Nephron (organoid): ENCODE results near the gene OPRL1.

ENCODE experiments used
- H3K27ac Mint-ChIP-seq, 3 experiments: 2 replicates each; pipeline ENCODE4 v1.8.0; 2020; ENCODE audit warnings: mixed read lengths in 3 of 3, mild to moderate bottlenecking in 2 of 3, moderate library complexity in 1 of 3
- H3K27me3 Mint-ChIP-seq: 2 replicates; pipeline ENCODE4 v1.8.0; 2021; ENCODE audit warnings: low read depth, mild to moderate bottlenecking, moderate library complexity, mixed read lengths
- H3K36me3 Mint-ChIP-seq: 2 replicates; pipeline ENCODE4 v1.8.0; 2020; ENCODE audit warnings: low read depth, mixed read lengths
- H3K4me1 Mint-ChIP-seq: 2 replicates; pipeline ENCODE4 v1.8.0; 2020; ENCODE audit warnings: mixed read lengths
- H3K4me3 Mint-ChIP-seq, 3 experiments: 2 replicates each; pipeline ENCODE4 v1.8.0; 2020; ENCODE audit warnings: mild to moderate bottlenecking in 3 of 3, mixed read lengths in 3 of 3, moderate library complexity in 2 of 3
- H3K9me3 Mint-ChIP-seq: 2 replicates; pipeline ENCODE4 v1.8.0; 2020; ENCODE audit warnings: mixed read lengths
- CTCF ChIP-seq, 3 experiments: fragments of 200-600 bp; sonication (generic); IDR thresholded peaks; one replicate each; pipeline ENCODE4 v1.5.0; 2021; ENCODE audit warnings: antibody characterized with exemption in 3 of 3; ENCODE audit not compliant: unreplicated experiment in 3 of 3

The OPRL1 gene

GRCh38 chr20:64108731-64109681, 29.1 kb downstream of the OPRL1 start:
- Mint-ChIP-seq H3K4me1 (peaks cover 5% of the 10 kb centered on the region), H3K9me3 (no peaks in the 10 kb centered on the region), H3K4me3 (no peak overlapping the region), H3K27me3 (peaks cover 16% of the 10 kb centered on the region), H3K36me3 (no peaks in the 10 kb centered on the region), H3K27ac (no peak overlapping the region)
- no peak for TF ChIP-seq CTCF (IDR thresholded peaks at IDR 0.05; ENCODE audit: unreplicated experiment in 3 of 3)

DNA sequence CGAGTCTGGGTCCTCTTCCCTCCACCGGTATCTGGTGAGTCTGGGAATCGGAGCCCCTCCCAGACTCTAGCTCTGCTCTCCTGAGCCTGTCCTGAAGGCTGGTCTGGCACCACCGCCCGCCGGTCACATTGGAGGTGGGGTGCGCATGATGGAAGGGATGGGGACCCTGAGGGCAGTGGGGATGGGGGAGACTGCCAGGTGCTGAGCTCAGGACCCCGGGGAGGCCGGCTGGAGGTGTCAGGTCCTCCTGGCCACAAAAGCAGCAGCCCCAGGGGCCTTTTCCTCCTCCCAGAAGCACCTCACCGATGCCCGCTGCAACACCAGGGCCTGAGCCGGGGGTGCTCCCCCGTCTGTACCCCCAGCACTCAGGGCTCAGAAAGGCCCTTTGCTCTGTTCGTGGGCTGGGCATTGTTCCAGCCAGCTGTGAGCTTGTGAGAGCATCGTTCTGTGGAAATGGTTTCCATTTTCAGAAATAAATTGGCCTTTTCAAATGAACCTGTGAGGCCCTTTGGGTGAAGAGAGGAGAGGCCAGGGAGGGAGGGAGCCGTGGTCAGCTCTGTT, 30.0 kb downstream of the OPRL1 start:
- Mint-ChIP-seq H3K27ac (peak overlapping the region in 1 of 3 experiments; percentile 66), H3K27me3 (peaks cover 13% of the 10 kb centered on the region), H3K4me3 (no peak overlapping the region), H3K9me3 (no peaks in the 10 kb centered on the region), H3K36me3 (no peaks in the 10 kb centered on the region), H3K4me1 (peaks cover 5% of the 10 kb centered on the region)
- TF ChIP-seq CTCF (IDR thresholded peaks at IDR 0.05; ENCODE audit: unreplicated experiment in 3 of 3) = no peak

GRCh38 chr20:64110411-64111068, 30.7 kb downstream of the OPRL1 start:
- no peak for TF ChIP-seq CTCF (IDR thresholded peaks at IDR 0.05; ENCODE audit: unreplicated experiment in 3 of 3)
- no peak overlapping the region for H3K4me3 Mint-ChIP-seq
- H3K36me3 Mint-ChIP-seq = no peaks in the 10 kb centered on the region
- H3K27ac Mint-ChIP-seq = peak overlapping the region in 1 of 3 experiments; percentile 66
- no peaks in the 10 kb centered on the region for H3K9me3 Mint-ChIP-seq
- H3K27me3 Mint-ChIP-seq = peaks cover 16% of the 10 kb centered on the region
- H3K4me1 Mint-ChIP-seq = peaks cover 5% of the 10 kb centered on the region

GRCh38 chr20:64111841-64112641, 32.2 kb downstream of the OPRL1 start:
- H3K9me3 Mint-ChIP-seq = no peaks in the 10 kb centered on the region
- H3K27ac Mint-ChIP-seq = no peak overlapping the region
- H3K36me3 Mint-ChIP-seq = no peaks in the 10 kb centered on the region
- H3K27me3 Mint-ChIP-seq = peaks cover 17% of the 10 kb centered on the region
- H3K4me1 Mint-ChIP-seq = peaks cover 5% of the 10 kb centered on the region
- no peak for TF ChIP-seq CTCF (IDR thresholded peaks at IDR 0.05; ENCODE audit: unreplicated experiment in 3 of 3)
- H3K4me3 Mint-ChIP-seq = no peak overlapping the region

DNA sequence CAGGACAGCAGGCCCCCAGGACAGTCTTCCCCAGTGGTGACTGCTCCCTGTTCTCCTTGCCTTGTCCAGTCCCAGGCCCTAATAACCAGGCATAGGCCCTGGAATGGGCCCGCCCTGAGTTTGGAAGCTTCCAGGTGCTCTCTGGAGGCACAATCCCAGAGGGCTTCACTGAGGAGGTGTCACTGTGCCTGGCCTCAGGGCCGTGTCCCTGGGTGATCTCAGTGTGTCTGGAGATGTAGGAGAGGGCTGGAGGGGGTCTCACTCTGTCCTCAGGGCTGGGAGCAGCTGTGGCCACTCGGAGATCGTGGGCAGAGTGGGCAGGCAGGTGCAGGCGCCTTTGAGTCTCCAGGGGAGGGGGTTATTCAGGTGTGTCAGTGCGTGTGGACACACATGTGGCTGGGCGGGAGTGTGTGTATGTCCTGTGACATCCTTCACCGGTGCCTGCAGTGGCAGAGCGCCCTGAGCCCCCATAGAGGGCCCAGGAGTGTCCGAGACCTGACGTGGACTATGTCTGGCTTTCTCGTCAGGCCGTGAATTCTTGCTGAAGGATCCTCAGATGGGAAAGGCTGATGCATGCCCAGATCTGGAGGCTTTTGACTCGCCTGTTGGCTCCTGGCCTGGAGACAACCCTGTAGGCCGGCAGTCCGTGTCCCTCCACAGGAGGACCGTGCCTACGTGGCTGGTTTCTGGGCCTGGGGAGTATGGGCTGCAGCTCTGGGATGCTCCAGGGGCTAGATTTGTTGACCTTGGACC, 33.0 kb downstream of the OPRL1 start:
- Mint-ChIP-seq H3K36me3 (no peaks in the 10 kb centered on the region), H3K27me3 (peaks cover 17% of the 10 kb centered on the region), H3K9me3 (no peaks in the 10 kb centered on the region), H3K4me3 (no peak overlapping the region), H3K27ac (no peak overlapping the region), H3K4me1 (peaks cover 5% of the 10 kb centered on the region)
- no peak for TF ChIP-seq CTCF (IDR thresholded peaks at IDR 0.05; ENCODE audit: unreplicated experiment in 3 of 3)
